DMS53 treated with DMSO at 0.1 percent for 48 hours (cell line): ENCODE data around the gene CALB2.
"Not testable (repeated sequence)": the region's sequence is repeated elsewhere in the genome, so short reads cannot be mapped to it uniquely, and the experiment has no call there.

Experiments
- DNase-seq: peaks from one replicate; lab custom pipeline; 2025; ENCODE audit not compliant: unreplicated experiment; lab: John Stamatoyannopoulos, UW

Gene CALB2, protein sequence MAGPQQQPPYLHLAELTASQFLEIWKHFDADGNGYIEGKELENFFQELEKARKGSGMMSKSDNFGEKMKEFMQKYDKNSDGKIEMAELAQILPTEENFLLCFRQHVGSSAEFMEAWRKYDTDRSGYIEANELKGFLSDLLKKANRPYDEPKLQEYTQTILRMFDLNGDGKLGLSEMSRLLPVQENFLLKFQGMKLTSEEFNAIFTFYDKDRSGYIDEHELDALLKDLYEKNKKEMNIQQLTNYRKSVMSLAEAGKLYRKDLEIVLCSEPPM

DNA sequence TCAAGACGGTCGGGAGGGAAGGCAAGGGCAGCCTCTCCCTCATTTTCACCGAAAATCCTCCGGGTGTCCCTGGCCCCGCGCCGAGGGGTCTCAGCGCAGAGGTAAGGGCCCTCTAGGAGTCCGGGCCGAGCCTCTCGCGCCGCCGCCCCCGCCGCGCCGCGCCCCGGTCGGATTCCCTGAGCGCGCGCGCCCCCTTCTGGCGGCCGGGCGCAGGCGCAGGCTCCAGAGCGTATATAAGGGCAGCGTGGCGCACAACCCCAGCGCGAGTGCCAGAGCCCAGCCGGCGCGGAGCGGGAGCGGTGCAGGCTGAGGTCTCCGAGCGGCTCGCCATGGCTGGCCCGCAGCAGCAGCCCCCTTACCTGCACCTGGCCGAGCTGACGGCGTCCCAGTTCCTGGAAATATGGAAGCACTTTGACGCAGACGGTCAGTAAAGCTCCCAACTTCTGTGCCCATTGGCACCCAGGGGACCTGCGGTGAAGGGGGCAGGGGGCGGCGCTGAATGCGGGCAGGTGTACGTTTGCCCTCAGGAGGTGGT is at the start of gene CALB2:
TSS of gene CALB2 (plus strand) at position 260 of the 535 bp plus-strand sequence. CDS start at position 330, 70 bp downstream.
- peak; percentile 20 for DNase-seq

DNA sequence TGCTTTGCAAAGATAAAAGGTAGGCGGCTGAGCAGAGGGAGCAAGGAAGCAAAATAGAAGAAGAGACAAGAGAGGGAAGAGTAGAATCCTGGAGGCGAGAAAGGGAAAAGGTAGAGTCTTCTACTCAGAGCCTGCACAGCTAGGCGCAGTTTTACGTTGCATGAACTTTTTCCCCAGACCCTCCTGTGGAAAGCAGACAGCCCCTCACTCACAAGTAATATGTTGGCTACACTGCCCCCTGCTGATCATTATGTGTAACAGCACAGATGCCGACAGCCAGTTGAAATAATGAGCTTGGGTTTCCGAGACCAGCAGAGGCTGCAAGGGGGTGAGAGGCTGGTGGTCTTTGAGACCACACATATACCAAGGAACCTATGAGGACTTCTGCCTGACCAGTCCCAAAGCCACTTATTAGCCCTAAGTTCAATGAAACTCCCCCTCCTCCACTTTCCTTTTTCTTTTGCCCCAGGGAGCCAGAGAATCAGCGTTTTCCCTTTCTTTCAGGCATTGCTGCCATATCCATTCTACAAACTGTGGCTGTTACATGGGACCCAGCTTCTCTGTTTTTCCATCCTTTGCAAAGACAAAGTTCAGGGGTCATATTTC is 46.9 kb upstream of the CALB2 start:
- DNase-seq: no peak

DNA sequence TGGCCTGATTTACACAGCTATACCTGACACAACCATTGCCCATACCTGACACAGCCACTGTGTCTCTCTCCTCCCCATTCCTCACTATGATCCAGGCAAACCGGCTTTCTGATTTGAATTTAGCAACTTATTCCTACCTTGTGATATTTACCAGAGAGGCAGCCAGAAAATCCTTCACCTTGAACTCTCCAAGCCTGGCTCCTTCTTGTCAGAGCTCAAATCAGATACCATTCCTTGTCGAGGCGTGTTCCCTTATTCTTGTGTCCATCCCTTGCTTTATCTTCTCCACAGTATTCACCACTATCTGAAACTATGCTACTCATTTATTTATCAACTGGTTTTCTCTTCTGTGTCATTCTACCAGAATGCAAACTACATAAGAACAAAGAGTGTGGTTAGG is 44.9 kb upstream of the CALB2 start:
- DNase-seq: not testable (repeated sequence)

DNA sequence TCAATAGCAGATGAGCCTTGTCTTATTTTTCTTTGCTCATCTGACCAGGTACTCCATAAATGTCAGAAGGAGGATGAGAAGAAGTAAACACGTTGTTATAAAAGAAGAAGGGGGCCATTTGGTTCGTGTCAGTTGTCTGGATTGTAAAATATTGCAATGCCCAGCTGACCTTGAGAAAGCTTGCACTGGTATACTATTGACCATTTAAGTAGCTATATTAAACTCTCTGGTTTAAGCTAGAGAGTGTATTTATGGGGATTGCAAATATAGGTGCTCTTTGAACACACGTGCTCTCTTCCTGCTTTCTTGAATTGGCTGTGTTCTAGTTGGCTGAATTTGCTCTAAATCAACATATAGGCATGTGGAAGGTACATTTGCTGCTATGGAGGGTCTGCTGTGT is 43.3 kb upstream of the CALB2 start:
- DNase-seq: no peak

DNA sequence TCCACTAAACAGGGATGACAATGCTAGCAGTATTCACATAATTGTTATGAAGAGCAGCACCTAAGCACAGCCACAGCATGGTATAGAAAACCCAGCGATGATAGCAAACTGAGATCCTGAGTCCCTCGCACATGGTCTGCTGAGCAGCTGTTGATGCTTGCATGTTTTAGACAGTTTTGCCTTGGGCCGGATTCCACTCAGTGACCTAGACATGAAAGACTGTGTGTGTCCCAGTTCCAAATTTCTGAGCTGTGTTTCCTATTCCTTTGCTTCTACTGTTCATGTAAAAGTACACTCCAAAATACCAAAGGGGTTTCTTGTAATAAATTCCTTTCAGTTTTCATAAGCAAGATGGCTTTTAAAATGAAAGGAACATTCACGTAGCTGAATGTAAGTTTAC is 38.5 kb upstream of the CALB2 start:
- no peak for DNase-seq

DNA sequence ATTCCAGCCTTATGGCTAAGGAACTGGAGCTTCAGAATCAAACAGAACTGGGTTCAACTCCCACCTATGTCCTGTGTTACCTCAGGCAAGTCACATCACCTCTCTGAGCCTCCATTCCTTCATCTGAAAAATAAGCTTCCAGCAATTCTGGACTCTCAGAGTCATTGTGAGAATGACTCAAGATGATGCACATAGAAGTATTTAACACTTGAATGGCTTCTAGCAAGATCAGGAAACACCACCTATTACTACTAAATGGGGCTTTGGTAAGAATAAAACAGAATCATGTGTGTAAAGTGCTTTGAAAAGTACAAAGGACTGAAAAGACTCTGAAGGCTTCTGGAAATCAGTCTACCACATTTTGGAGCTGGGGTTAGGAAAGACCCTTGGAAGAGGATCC is 30.8 kb upstream of the CALB2 start:
- no peak for DNase-seq

DNA sequence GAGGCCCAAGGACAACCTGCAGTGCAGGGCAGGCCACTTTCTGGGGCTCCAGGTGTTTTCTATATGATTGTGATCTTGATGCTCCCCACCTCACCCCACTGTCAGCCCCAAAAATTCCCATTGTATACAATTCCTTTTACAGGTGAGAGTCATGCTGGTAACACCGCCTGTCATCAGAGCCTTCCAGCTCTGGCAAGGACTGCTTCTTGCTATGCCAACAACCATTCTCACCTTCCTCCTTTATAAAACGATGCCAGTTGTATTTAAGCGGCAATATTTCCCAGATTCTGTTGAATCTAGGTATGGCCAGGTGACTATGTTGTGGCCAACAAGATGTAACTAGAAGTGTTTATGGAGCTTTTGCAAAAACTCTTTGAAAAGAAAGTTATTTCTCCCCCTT is 30.4 kb upstream of the CALB2 start:
- DNase-seq: no peak

DNA sequence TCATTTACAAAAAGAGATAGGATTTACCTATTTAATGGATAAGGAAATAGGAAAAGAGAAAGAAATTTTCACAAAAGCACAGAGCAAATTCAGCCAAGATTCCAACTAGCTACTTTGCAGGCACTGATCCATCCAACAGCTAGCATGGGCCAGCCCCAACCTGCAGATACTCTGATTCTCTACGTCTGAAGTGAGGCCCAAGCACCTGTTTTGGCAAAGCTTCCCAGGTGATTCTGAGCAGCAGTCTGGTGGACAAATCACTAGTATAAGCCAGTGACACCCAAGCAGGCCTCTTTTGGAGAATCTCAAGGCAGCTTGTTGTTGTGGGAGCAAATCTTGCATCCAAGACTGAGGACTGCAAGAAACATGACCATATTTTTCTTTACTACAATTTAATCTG is 20.9 kb upstream of the CALB2 start:
- no peak for DNase-seq

DNA sequence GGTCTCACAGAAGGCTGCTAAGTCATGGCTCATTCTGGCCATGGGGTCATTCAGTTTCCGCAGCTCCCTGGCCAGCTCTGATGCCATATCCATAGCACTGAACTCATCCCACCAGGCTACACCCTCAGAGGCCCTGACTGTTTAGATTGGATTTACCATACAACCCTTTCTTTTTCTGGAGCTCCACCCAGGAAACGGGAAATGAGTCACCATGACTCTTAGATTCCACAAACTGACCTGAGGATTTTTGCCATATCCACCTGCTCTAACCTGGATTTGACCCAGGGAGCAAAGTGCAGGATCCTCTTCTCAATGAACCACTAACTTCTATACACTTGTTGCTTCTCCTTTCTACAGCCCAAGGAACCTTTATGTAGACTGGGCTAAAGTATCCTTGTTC is 20.3 kb upstream of the CALB2 start:
- DNase-seq: peak; percentile 81

DNA sequence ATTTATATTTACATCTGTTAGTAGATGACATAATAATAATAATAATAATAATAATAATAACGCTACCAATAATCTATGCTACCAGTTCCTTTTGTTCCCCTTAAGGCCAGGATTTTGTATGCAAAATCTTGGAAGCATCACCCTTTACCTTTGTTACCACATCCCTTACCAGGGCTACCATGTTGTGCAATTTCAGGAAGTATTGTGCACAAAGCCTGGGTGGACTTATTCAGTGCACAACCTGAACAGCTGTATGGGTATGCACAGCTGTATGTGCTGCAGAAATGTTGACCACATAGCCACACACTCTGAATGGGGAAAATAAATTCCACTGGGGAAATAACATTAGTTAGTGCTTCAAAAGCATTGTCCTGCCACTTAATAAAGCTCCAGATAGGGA is 19.9 kb upstream of the CALB2 start:
- no peak for DNase-seq

DNA sequence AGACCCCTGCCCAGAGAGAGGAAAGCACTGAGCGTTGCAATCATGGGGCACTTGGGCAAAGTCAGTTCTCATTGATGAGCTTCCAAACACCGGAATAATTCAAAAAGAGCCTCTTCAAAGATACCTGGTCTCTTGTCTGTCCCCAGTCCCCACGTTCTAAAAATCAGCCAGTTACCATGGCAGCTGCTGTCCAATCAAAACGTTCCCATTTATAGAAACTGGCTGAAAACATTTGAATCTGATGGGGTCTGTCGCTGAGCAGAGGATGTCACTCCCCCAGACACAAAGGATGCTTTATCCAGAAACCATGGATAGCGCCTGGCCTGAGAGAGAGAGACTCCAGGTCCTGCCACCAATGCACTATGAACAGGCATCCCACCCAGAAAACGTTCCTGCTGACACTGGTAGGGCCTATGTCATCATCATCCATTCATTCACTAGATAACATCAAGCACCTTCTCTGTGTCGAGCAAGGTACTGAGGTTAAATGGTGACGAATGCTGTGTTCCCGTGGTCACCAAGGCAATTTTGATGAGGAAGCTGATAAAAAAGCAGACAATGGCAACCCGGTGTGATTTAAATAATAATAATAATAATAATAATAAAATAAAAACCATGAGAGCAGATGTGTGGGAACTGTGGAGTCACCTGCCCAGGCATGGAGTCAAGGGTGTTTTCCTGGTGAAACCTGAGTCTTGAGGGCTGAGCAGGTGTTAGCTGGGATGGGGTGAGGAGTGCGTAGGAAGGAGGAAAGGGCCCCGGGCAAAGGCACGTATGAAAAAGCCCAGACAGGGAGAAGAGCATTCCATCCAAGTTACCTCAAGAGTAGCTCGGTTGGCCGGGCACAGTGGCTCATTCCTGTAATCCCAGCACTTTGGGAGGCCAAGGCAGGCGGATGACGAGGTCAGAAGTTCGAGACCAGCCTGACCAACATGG is 19.0 kb upstream of the CALB2 start:
- DNase-seq: peak; percentile 57

DNA sequence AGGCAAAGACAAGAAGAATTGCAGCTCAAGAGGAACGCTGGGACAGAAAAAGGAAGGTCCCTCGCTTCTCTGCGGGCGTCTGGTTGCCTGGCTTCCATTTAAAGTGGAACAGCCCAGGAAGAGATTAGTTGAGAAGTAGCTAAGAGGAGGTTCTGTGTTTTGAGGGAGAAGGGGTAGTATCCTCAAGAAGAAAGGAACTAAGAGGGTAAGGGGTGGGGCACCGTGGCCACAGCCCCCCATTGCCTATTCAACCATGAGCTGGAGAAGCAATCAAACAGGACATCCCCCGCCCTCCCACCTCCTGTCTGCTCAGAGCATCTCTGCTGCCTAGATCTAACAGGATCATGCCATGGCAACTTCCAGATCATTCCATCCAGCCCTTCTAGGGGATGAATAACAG is 18.1 kb upstream of the CALB2 start:
- no peak for DNase-seq

DNA sequence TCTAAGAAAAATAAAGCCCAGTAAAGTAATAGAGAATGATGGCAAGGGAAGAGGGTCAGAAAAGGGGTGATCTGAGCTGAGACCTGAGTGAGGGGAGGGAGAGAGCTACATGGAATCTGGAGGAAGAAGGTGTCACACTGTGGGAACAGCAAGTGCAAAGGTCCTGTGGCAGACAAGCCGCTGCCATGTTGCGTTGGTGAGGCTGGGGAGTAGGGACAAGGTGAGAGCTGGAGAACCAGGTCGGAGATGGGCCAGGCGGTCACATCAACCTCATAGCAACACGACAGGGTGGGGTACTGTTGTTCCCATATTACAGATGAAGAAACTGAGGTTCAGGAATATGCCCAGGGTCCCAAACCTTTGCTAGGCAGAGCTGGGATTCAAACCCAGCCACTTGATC is 16.6 kb upstream of the CALB2 start:
- no peak for DNase-seq

DNA sequence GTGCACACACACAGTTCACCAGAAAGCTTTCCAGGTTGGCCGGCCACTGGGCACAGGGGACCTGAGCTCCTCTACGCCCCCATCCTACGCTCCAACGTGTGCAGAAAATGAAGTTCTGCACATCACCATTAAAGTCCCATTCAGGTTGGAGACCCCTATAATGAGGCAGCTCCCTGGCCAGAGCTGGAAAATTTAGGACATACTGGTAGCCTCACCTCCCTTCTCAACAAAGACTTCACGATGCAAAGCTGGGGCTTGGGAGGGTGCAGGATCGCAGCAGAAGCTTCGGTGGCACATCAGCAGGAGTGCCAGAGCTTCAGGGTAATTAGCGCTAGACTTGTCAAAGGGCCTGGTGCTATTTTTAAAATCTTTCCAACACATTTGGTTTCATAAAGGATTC is 15.4 kb upstream of the CALB2 start:
- DNase-seq: no peak

DNA sequence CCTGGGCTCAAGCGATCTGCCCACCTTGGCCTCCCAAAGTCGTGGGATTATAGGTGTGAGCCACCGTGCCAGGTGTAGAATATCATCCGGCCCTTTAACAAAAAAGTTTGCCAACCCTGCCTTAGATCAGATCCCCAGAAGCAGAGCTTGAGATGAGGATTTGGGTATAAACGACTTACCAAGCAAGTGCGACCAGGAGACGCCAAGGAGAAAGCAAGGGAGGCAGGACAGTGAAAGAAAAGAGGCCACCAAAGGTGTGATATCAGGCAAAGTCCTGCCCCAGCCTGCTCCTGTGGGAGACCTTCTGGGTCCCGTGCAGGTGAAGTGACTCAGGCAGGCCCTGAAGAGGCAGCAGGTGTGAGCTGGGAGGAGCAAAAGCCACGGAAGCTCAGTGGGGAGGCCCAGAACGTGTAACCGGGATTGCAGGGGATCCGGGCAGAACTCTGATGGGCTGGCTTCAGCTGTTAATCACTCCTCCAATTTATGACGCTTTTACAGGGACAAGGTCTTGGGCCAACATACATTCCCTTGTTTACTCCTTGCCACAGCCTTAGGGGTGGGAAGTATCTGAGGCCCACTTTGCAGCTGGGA is 14.1 kb upstream of the CALB2 start:
- peak; percentile 79 for DNase-seq

DNA sequence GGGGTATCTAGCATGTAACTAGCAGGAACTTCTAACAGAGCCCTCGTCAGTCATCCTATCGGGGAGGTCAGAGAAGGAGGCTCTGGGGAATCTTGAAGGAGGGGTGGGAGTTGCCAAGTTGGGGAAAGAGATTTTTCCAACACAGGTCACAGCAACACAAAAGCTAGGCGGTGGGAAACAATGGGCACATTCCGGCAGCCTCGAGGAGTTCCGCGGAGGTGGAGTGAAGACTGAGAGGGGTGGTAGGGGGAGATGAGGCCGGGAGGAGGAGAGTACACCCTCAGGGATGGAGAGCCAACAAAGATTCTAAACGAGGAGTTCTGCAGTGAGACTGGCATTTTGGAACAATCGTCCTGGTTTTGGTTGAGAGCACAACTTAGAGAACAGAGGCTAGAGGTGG is 13.5 kb upstream of the CALB2 start:
- no peak for DNase-seq

DNA sequence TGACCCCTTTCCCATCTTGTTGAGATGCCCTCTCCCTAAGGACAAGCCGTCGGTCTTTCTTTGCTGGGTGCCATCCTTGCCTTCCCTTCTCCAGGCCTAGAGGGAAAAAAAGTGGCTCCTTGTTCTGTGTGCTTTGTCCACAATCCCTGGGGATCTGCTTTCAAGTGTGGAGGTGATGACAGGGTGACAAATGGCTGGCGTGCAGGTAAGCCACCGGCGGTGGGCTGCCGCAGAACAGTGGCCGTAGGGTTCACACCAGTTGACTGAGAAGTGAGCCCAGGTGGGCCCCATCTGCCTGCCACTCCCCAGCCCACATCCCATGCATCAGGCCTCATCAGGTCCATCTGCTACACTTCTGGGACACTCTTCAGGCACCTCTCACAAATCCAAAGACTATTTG is 11.4 kb upstream of the CALB2 start:
- DNase-seq: no peak

DNA sequence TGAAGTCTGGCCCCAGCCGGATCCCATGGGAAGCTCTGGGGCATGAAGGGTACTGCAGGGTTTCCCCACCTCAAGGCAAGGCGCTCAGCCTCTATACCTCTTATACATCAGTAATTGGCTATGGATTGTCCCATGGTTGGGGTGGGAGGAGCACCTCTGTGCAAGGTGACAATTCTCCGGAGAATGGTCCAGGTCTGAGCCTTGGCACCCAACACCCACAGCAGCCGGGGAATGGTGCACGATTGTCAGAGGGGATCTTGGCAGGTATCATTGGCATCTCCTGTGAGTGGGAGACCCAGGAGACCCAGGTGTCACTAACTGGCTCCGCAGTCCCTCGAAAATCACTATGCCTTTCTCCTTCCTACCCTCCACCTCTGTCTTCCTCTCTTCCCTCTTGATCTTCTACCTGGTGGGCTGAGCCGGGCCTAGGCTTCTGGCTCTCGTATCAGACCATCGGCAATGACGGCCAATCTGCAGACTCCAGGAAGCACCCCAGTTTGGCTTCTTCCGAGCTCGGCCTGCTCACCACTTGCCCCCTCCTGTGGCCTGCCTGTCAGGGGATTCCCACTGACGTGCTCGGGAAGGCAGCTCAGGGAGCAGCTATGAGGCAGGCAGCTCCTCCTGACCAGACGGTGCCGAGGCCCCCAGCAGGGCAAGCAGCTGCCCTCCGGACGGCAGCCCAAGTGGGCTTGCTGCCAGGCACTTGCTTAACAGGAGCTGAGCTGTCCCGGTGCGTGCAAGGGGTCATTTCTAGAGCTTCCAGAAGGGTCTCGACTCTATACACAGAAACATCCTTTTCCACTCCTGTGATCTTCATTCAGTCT is 10.0 kb upstream of the CALB2 start:
- no peak for DNase-seq

DNA sequence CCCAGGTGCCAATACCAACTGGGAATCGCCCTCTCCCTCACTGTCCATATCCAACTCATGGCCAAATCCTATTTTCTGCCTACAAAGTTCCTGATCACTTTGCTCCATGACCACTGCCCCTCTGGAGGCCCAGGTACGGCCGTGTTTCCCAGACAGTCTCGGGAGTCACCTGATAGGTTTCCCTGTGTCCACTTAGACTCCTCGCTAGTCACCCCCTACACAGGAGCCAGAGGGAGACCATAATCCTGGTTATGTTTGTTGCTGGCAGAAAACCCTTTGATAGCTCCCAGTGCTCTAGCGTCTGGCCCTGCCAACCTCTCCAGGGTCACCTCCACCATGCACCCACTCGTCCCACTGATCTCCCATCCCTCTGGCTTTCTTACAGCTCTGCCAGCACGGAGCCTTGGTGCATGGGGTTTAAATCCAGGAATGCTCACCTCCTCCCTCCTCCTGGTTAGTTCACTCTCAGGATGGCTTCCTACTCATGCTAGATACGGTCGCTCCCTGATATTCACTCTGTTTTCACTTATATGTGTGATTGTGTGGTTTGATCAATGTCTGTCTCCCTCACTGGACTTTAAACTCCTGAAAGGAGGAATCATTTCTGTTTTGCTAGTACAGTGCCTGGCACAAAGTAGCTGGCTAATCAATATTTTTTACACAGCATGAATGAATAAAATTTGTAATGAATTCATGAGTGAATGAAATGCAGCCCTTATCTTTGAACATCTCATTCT is 7.5 kb upstream of the CALB2 start:
- no peak for DNase-seq

DNA sequence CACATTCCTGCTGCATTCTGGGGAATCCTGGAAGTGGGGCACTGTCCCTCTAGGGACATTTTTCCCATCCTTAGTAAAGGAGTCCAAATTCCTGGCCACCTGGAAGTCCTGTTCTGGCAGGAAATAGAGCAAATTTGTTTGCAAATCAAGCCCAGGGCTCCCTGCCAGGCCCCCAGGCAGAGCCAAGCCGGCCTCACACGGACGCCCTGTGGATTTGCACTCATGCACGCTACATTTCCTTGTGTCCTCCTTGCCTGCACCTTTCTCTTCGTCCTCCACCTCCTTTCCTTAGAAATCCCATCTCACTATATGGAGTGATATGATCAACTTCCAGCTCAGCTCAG is 7.0 kb upstream of the CALB2 start:
- DNase-seq: no peak
